HG02798 (cell line): Measurements from ENCODE around the gene SEMA6D.

Experiments used
- ATAC-seq: cut with Tn5 transposase; IDR thresholded peaks from one replicate; pipeline ENCODE4 v1.9.1; 2021; ENCODE audit warnings: mild to moderate bottlenecking; ENCODE audit not compliant: unreplicated experiment, poor library complexity

The SEMA6D gene, protein sequence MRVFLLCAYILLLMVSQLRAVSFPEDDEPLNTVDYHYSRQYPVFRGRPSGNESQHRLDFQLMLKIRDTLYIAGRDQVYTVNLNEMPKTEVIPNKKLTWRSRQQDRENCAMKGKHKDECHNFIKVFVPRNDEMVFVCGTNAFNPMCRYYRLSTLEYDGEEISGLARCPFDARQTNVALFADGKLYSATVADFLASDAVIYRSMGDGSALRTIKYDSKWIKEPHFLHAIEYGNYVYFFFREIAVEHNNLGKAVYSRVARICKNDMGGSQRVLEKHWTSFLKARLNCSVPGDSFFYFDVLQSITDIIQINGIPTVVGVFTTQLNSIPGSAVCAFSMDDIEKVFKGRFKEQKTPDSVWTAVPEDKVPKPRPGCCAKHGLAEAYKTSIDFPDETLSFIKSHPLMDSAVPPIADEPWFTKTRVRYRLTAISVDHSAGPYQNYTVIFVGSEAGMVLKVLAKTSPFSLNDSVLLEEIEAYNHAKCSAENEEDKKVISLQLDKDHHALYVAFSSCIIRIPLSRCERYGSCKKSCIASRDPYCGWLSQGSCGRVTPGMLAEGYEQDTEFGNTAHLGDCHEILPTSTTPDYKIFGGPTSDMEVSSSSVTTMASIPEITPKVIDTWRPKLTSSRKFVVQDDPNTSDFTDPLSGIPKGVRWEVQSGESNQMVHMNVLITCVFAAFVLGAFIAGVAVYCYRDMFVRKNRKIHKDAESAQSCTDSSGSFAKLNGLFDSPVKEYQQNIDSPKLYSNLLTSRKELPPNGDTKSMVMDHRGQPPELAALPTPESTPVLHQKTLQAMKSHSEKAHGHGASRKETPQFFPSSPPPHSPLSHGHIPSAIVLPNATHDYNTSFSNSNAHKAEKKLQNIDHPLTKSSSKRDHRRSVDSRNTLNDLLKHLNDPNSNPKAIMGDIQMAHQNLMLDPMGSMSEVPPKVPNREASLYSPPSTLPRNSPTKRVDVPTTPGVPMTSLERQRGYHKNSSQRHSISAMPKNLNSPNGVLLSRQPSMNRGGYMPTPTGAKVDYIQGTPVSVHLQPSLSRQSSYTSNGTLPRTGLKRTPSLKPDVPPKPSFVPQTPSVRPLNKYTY

DNA sequence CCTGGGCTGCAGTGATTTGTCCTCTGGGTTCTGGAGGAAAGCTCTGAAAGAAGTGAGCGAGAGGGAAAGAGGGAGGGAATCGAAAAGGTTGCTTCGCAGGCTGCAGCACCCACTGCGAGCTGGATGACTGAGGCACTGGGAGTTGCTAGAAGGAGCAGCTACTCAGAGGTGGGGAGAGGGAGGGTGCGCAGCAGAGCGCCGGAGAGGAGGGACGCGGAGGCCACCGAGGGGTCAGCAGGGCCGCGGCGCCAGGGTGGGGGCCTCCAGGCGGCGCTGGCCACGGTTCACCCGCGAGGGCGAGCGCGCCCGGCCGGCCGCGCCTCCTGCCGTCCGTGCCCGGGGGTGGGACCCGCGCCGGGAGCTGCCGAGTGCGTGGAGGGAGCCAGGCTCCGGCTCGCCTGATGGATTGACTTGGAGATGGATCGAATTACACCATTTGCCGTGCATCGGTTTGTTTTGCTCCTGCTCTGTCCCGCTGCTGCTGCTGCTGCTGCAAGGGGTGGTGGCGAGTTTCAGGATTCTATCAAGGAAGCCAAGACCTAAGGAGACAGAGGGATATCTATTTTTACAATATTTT is at the start of gene SEMA6D:
Gene SEMA6D, plus strand, starts transcription at position 470 of the 577 bp plus-strand sequence. CDS start 42,294 bp downstream, outside the sequence.
- ATAC-seq: no peak

DNA sequence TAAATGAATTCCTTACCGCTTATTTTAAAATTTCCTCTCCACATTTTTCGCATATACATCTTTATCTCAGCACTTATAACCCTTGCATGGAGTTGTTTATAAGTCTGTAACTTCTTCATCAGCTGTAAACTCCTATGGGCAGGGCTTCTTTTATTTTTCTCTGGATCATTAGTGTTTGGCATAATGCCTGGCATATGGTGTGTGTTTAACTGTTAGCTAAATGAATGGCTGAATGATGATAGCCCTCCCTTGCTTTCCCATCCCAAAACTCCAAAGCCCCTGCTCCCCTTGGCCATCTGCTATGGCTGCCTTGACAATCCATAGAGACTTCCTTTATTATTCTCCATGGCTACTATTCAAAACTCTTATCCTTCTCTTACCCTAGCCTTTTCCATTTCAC is 48.1 kb upstream of the SEMA6D start:
- no peak for ATAC-seq

DNA sequence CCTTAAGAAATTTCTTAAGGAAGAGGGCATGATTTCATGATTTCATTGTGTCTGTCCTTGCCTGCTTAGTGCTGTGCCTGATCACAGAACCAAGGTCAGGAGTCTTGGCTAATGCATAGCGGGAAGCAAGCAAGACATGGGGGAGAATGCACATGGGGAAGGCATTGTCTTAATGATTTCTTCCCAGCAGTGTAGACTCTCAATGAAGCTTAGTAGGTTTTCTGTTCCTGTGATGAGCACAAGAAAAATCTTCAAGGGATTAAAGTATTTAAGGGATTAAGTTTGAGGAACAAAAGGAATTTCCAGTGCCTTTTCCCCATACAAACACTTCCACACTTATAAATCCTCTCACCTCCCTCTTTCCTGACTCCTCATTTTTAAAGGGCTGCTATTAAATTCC is 46.9 kb upstream of the SEMA6D start:
- no peak for ATAC-seq

DNA sequence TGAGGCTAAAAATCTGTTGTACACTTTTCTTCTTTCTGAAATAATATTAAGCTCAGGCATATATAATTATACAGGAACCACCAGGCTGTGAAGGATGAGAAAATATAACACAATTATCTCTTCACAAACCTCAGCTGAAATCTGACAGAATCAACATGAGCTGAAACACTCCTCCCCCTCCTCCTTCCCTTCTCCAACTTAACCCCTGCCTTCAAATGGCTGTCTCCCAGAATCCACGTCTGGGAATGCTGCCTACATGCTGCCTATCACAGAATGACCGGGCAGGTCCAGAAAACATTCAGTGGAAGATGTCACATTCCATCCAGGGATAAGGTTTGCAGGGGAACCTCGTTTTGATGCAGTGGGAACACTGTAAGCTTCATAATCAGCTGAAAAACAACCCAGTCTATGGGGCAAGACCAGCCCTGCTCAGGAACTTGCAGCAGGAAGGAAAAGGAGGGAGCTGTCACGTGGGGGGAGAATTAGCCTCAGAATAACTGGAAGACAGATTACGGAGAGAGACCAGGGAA is 44.0 kb upstream of the SEMA6D start:
- ATAC-seq: no peak

DNA sequence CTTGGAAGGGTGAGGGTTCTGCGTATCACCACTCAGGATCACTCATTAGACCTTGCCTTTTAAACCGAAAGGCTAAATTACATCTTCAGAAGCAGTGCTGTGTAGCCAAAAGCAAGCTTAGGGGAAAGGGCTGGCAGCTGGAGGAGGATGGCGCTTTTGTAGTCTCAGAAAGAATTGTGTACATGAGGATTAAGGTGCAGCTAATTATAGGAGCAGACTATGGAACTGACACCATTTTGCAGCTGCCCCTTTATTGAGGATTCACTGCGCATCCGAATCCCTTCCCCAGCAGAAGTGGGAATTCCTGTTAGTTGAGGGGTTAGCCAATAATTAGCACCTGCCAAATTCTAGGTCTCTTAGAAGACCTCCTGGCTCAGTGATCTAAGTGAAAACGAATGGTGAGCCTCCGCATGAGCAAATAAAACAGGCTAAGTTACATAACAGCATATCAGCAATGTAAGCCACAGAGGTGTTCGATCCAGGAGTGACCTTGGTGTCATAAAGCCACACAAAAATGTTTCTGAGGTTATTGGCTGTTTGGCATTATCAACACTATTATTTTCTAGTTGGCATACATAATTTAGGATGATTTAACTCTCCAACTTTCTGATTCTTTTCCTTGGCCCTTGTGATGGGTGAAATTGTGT is 42.6 kb upstream of the SEMA6D start:
- no peak for ATAC-seq

DNA sequence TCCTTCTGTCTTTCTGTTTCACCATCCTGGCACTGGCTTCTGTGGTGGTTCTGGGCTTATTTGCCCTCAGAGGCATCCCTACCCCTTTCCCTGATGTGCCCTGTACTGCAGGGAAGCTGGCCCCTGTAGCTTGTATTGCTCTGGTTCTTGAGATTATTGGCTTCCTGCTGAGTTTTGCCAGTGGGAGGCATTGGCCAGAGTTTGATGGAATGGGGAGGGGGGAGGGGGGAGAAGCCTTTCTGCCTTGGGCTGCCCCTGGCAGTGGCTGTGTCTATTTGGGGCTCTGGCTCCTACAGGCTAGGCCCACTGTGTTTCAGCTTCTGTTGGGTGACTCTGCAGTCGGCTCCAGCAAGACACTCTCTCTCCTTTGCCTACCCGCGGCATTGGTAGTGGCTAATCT is 41.6 kb upstream of the SEMA6D start:
- ATAC-seq: no peak

DNA sequence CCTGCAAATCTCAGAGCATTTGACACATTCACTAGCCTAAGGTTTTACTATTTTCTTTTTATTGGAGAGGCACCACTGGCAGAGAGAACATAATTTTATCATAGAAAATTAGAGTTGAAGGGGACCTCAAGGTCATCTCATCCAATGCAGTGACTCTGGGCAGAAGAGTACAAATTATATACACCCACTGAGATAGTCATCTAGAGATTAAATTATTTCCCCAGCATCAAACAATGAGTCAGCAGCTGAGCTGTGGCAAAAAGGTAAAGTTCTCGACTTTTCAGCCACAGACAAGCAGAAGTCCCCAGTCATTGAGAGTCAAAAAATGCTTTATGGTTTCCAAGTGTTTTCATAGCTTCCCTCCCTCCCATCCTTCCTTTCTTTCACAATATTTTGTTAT is 39.3 kb upstream of the SEMA6D start:
- no peak for ATAC-seq

DNA sequence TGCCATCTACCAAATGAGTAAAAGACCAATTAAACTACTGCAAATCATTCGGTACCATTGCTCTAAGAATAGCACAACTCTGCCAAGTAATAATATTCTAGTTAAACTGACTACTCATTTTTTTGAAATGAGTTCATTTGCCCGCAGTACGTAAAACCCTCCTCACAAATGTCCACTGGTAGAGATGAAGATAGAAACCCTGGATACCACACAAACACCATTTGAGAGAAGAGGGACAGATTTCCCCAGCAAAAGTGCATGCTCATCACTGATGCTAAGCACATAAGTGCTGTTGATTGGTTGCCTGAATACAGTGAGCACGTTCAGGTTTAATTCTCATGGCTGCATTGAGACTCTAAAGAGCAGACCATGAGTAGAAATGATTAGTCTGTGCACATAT is 34.6 kb upstream of the SEMA6D start:
- ATAC-seq: no peak

DNA sequence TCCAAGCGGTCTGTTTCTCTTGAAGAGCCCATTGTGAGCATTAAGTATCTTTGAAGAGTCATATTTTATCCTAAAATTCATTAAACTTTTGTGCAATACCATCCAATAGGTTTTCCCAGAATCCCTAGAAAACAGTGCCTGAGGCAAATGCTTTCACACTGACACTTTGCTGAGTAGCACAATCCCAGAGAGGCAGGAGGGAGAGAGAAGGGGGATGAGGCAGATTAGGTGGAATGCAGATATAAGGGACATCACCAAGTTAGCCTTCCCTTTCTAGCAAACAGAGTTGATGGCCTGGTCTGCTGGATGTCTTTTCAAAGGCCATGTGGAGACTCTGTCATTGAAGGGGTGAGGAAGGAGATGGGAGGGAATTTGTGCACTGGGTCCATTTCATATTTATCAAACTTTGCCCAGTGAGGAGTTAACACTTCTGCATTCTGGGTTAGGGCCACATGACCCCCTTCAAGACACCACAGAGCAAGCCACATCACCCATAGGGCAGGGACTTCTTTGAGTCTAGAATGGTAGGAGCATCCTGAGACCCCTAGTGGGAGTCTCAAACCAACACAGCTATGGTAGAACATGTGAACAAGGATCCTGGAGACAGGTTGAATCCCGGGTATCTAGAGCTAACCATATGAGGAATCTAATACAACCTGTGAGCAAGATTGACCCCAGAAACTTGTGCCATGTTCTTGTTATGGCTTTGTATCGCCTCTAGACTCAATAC is 32.0 kb upstream of the SEMA6D start:
- no peak for ATAC-seq

DNA sequence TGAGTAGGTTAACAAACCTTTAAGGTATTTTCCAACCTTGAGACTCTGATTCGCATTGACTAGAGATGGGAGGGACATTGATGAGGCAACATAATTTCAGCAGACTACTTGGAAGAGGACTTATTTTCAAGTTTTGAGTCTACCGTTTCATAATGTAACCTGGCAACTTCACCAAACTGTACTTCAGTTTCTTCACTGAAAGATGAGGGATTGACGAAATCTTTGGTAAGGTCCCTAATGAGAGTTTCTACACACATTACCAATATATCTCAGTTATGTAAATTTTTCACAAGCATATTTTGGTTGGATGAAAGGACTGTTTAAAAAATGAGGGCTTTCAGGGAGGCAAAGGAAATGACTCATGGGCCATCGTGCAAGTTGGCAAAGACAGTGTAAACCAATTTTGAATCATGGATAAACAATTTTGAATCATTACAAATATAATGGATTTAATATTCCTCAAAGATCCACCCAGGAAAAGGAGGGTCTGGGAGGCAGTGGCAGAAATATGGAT is 28.7 kb upstream of the SEMA6D start:
- no peak for ATAC-seq

DNA sequence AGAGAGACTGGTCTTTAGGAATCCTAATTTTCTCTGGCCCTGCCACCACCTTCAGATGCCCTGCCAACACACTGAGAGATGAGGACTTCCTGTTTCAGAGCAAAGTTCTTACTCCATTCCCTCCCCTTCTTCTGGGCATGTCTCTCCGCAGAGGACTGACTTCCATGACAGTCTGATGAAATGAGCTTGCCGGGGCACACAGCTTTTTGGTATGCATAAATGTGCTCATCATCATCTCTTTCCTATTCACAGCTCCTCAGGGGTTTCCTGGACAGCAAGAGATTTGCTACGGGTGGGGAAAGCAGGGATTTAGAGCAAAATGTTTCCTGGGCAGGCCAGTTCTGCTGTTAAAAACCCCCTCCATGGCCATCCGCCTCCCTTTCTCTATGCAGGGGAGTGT is 27.6 kb upstream of the SEMA6D start:
- no peak for ATAC-seq

DNA sequence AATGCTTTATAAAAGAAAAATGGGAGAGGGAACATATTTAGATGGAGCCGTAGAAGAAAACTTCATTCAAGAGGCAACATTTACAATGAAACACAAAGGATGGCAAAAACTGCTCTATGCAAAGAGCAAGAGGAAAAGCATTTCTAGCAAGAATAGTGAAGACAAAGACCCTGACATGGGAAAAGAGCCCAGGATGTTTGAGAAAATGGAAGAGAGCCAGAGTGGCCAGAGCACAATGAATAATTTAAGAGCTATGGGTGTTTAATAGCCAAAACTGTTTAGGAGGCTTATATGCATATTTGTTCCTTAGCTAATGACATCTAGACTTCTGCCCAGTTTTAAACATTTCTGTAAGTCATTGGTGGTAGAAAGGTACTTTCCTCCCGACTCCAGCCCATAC is 25.4 kb upstream of the SEMA6D start:
- no peak for ATAC-seq

DNA sequence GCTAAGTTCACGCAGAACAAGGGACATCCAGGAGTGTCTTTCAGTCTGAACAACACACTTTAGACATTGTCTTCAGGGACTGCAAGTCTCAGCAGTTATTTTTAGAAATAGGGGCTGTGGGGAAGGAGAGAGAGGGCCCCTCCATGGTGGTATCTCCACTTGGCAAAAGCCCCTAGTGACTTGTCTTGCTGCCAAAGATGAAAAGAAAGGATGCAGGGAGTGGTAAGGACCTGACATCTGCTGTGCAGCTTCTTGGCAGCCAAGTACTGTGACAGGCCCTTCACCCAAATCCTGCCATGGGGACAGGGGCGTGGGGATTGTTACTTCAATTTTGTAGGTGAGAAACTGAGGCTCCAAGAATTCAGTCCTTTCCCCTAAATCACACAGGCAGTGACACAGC is 21.0 kb upstream of the SEMA6D start:
- no peak for ATAC-seq

DNA sequence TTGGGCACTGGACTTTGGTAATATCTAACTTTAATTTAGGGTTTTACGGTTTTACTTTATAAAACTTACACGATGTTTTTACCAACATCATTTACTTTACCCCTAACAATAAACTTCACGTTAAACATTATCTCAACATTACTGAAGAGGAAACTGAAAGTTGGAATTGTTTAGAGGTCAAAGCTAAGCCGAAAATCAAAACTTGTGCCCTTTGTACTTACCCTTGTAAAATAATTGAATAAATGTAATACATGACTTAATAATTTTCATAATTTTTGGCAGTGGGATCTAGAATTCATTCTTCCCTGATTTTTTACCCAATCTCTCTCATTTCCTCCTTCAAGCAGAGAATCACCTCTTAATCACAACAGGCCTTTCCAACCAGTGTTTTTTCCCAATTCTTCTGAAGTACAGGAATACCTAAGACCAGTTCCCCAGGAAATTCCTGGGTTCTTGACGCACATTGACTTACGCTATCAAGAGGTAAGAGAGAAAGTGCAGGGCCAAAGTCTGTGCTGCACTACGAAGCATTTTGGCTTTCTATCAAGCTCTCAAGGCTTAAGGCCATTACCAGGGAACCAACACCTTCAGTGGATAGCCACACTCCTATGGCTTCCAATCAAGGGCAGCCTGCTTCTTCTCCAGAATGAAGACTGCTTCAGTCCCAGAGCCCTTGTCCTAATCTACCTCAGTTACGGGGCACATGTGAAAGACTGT is 11.9 kb upstream of the SEMA6D start:
- no peak for ATAC-seq

DNA sequence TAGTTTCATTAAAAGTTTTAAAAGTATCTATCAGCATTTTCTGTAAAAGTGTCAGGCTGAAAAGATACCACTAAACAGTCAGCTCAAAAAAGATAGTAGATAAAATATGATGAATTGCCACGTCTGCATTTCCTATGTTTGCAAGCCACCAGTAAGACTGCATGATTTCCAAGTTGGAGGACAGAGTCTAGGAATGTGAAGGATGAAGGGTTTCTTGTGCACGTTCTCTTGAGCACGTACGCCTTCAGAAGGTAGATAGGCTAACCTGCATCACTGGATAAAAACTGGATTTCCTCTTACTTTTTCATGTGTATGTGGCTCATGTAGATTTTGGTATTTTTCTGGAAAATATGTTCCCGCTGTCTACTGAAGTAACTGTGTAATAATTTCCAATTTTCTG is 9.9 kb upstream of the SEMA6D start:
- no peak for ATAC-seq

DNA sequence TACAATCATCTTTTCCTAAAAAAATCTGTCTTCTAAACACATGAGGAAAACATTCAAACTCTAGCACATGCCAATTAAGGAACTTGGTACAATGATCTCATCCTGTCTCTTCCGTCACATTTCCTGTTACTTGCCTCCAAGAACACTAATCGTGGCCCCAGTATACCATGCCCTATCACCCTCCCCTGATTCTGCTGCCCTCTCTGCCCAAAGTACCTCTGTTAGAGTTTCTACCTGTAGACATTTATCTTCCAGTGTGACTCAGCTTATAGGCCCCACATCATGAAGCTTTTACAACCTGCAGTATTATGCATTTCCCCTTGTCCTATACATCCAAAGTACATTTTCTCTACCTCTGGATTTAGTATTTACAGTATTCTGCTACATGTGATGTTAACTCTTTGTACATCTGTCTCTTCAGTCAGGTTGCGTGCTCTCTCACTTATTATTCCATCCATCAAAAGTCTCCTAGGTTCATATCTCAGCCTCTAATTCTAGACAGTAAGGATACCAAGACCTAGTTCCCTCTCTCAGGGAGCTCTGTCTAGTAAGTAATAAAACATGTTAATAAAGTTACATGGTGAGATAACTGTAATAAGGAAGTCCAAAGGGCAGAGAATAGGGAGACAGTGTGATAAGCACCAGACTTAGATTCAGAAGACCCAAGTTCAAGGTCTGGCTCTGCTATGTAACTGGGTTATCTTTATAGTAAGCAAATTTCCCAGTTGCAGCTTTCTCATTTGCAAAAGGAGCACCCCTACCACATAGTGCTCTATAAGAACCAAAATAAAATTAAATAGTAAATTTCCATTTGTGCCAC is 8.9 kb upstream of the SEMA6D start:
- ATAC-seq: no peak

DNA sequence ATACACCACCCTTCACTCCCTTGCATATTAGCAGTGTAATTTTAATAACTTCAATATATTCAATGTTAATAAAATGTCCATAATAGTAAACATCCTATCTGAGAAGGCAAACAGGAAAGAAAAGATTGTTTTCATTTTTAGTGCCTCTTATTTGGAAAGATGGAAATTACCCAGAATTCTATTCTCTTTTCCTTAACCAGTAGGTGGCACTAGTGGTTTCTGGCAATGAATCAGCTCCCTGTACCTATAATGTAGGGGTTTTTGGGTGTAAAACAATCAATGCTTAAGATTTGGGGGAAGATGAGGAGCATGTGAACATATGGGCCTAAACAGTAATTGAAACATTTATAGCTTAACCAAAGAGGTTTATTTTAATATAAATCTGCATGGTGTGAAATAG is 5.7 kb upstream of the SEMA6D start:
- no peak for ATAC-seq

DNA sequence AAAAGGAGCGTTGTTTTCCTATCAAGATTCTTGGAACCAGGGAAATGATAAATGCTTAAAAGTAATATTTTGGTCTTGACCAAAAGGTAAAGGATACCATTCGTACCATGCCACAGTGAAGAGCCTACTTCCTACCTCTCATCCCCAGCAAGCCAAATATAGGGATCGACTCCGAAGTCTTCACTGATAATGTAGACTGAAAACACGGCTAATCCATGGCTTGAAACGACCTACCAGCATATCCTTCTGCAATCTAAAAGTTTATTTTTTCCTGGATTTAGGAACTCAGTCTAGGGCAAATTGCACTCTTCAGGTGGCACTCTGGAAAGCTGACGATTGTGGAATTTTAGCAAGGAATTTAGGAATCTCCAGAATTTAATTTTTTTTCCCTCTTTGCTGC is 1.9 kb upstream of the SEMA6D start:
- ATAC-seq: no peak
